ENCODE data around the gene ETNPPL. TPM values are rescaled to one million over a fixed set of nuclear protein-coding genes. Genes with fewer than 3 reads are reported as not detected.

Gene ETNPPL
- total and polyA plus RNA-seq, 2 donors (not counting 3 experiments of a cell fraction or from before 2014, with no cell fraction given), result not detected

DNA sequence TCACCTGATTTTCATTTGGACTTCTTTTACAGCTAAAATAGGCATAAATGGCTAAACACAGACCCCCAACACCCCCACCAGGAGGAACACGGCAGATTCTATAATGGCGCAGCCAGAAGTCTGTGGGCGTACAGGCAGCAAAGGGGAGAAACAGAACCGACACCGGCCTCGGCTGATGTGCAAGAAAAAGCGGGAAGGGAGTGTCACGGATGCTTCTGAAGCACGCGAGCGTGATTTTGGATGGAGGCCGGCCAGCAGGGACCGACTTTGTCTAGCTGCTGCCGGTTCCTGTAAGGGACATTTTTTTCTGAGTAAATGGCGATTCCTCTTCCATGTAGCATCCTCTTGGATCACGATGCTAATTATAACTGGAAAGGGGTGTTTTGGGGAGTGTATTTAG, 24.9 kb upstream of the ETNPPL start:
- Histone ChIP-seq H3K4me1 (ENCODE audit: control insufficient read depth, extremely low read depth, insufficient read depth, low read length) (no peaks in the 10 kb centered on the region), H3K4me2 (ENCODE audit: insufficient read depth, low read length) (no peak overlapping the region), H3K9me1 (replicated peaks; ENCODE audit: control insufficient read depth, extremely low read depth, insufficient read depth, low read length) (no peaks in the 10 kb centered on the region), H3K27me3 (ENCODE audit: control insufficient read depth in 2 of 2, insufficient read depth in 2 of 2, low read length in 2 of 2) (no peaks in the 10 kb centered on the region), H3K36me3 (ENCODE audit: control insufficient read depth in 2 of 2, extremely low read depth in 1 of 2, insufficient read depth in 2 of 2, low read length in 2 of 2) (no peaks in the 10 kb centered on the region), H2AFZ (ENCODE audit: low read depth, low read length) (no peak overlapping the region), H4K20me1 (replicated peaks; ENCODE audit: control insufficient read depth, extremely low read depth, insufficient read depth, low read length) (no peaks in the 10 kb centered on the region), H3K4me3 (replicated peaks in 1 of 3; ENCODE audit: insufficient read depth in 1 of 3, low read depth in 1 of 3, low read length in 3 of 3) (no peak overlapping the region), H3K9me3 (replicated peaks; ENCODE audit: control insufficient read depth, insufficient read depth, low read length) (no peaks in the 10 kb centered on the region), H3K27ac (ENCODE audit: insufficient read depth, low read depth, low read length) (no peak overlapping the region), H3K9ac (replicated peaks; ENCODE audit: extremely low read depth, insufficient read depth, low read length) (no peak overlapping the region), H3K79me2 (ENCODE audit: control insufficient read depth, insufficient read depth, low read length) (no peaks in the 10 kb centered on the region)
- DNase-seq (ENCODE audit: low read depth, low spot score) (no peak), FAIRE-seq (no peak)
- POLR2A ChIA-PET, result no interaction called here
- TF ChIP-seq, protein P1, sequence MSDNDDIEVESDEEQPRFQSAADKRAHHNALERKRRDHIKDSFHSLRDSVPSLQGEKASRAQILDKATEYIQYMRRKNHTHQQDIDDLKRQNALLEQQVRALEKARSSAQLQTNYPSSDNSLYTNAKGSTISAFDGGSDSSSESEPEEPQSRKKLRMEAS (IDR thresholded peaks at IDR 0.05; ENCODE audit: insufficient read depth, insufficient read length), result no peak
- TF ChIP-seq, protein P2, sequence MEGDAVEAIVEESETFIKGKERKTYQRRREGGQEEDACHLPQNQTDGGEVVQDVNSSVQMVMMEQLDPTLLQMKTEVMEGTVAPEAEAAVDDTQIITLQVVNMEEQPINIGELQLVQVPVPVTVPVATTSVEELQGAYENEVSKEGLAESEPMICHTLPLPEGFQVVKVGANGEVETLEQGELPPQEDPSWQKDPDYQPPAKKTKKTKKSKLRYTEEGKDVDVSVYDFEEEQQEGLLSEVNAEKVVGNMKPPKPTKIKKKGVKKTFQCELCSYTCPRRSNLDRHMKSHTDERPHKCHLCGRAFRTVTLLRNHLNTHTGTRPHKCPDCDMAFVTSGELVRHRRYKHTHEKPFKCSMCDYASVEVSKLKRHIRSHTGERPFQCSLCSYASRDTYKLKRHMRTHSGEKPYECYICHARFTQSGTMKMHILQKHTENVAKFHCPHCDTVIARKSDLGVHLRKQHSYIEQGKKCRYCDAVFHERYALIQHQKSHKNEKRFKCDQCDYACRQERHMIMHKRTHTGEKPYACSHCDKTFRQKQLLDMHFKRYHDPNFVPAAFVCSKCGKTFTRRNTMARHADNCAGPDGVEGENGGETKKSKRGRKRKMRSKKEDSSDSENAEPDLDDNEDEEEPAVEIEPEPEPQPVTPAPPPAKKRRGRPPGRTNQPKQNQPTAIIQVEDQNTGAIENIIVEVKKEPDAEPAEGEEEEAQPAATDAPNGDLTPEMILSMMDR (IDR thresholded peaks at IDR 0.05; ENCODE audit: extremely low read depth in 1 of 2, insufficient read depth in 1 of 2, low read depth in 1 of 2, low read length in 2 of 2), result no peak
- TF ChIP-seq MYC (IDR thresholded peaks at IDR 0.05; ENCODE audit: low read depth, low read length) (no peak), EZH2 (IDR thresholded peaks at IDR 0.05; ENCODE audit: borderline replicate concordance, low read depth, low read length, severe bottlenecking) (no peak), JUN (IDR thresholded peaks at IDR 0.05; ENCODE audit: borderline replicate concordance, insufficient read depth, insufficient read length, low read depth) (no peak), FOS (IDR thresholded peaks at IDR 0.05; ENCODE audit: borderline replicate concordance, insufficient read depth, low read length) (no peak), GATA2 (IDR thresholded peaks at IDR 0.05; ENCODE audit: insufficient read depth, insufficient read length, low read depth, low read length) (no peak), POLR2A (IDR thresholded peaks at IDR 0.05; ENCODE audit: low read depth, low read length) (no peak), POLR2AphosphoS5 (IDR thresholded peaks at IDR 0.05; ENCODE audit: insufficient read depth, low read depth, low read length) (no peak)
- dilution Hi-C loops (cut with MboI; ENCODE audit: extremely low pct_ligation_motif_present, low sequenced_read_pairs), result no loop called here
- no TSS peak for BruUV-seq (replicated peaks)
- CTCF ChIA-PET, result no interaction called here
- intact Hi-C loops (cut with micrococcal nuclease), result no loop called here

All from endothelial cell of umbilical vein (primary cell).